ENCODE measurements around the gene PCYOX1L.
A peak's percentile ranks its signal among the peaks of the same experiment; 100 is the strongest.

The PCYOX1L gene

DNA sequence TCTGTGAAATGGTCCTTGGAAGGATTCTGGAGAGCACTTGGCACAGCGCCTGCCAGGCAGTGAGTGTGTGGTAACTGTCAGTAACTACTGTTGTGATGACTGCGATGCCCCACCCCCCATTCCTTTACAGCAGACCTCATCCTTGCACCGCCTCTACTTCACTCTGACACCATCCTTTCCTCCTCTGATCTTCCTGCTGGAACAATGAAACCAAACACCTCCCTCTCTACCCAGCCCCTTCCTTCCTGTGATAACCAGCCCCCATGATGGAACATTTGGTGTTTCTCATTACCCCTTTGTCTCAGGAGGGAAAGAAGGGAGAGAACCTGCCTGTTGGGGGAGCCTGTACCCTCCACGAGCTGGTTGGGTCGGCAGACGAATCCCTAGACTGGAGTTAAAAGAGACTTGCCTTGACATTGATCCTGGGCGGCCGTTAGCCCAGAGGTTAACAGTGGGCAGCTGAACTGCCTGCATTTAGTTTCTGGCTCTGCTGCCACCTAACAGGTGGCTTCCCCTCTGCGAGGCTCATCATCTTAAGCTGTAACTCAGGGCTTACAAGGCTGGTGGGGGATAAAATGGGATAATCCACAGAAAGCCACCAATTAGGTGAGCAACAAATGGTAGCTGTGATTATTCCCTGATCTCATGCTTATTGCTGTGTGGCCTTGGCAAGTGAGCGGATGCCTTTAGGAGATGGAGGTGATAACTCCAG, 46.7 kb upstream of the PCYOX1L start:
- Histone ChIP-seq H3K9me3 (ENCODE audit: insufficient read depth, low read depth, low read length) (no peaks in the 10 kb centered on the region), H3K9ac (ENCODE audit: low read depth, low read length, poor library complexity, severe bottlenecking) (no peak overlapping the region), H3F3A (ENCODE audit: low read depth) (no peaks in the 10 kb centered on the region), H3K36me3 (ENCODE audit: insufficient read depth, low read length) (no peaks in the 10 kb centered on the region), H3K27me3 (ENCODE audit: insufficient read depth, low read length, poor library complexity, severe bottlenecking) (no peaks in the 10 kb centered on the region), H3K4me3 (ENCODE audit: low read length, poor library complexity, severe bottlenecking) (no peak overlapping the region), H3K4me2 (ENCODE audit: low read depth, low read length, poor library complexity, severe bottlenecking) (peak overlapping the region; percentile 45), H2AFZ (ENCODE audit: low read length) (peak overlapping the region; percentile 65), H4K20me1 (ENCODE audit: insufficient read depth, low read length, poor library complexity, severe bottlenecking) (no peaks in the 10 kb centered on the region), H3K79me2 (ENCODE audit: insufficient read depth, low read length) (no peaks in the 10 kb centered on the region), H3K9me2 (replicated peaks; ENCODE audit: low read depth, low read length) (no peaks in the 10 kb centered on the region), H3K4me1 (ENCODE audit: insufficient read depth, low read length, poor library complexity, severe bottlenecking) (peaks cover 14% of the 10 kb centered on the region)
- no peak for TF ChIP-seq EZH2phosphoT487 (IDR thresholded peaks at IDR 0.05; ENCODE audit: borderline replicate concordance)
- TF ChIP-seq, protein P1, sequence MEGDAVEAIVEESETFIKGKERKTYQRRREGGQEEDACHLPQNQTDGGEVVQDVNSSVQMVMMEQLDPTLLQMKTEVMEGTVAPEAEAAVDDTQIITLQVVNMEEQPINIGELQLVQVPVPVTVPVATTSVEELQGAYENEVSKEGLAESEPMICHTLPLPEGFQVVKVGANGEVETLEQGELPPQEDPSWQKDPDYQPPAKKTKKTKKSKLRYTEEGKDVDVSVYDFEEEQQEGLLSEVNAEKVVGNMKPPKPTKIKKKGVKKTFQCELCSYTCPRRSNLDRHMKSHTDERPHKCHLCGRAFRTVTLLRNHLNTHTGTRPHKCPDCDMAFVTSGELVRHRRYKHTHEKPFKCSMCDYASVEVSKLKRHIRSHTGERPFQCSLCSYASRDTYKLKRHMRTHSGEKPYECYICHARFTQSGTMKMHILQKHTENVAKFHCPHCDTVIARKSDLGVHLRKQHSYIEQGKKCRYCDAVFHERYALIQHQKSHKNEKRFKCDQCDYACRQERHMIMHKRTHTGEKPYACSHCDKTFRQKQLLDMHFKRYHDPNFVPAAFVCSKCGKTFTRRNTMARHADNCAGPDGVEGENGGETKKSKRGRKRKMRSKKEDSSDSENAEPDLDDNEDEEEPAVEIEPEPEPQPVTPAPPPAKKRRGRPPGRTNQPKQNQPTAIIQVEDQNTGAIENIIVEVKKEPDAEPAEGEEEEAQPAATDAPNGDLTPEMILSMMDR (conservative IDR thresholded peaks at IDR 0.05; ENCODE audit: low read length), result no peak

DNA sequence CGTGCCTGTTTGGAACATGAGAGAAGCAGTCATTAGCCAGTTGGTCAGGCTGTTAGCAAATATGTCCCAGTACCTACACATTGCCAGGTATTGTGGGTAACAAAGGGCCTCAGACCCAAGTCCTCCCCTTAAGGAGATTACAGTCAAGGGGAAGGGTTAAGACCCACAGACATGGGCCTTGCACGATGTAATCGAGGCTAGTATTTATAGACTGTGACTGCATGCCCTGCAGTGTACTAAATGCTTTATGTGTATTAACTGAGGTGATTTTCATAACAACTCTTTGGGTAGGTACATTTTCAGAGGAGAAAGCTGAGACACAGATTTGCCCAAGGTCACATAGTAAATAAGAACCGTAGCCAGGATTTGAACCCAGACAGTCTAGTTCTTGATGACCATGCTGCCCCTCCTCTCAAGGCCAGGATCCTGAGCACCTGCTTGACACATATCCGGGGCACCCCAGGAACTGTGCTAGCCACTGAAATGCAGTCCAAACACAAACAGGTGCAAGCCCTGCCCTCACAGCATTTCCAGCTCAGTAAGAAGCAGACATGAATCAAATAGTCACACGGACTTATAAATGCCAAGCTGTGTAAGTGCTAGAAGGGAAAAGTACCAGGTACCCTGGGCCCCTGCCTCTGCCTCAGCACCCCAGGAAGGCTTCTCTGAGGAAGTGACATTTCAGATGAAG, 44.5 kb upstream of the PCYOX1L start:
- Histone ChIP-seq H3K4me1 (ENCODE audit: insufficient read depth, low read length, poor library complexity, severe bottlenecking) (peaks cover 14% of the 10 kb centered on the region), H4K20me1 (ENCODE audit: insufficient read depth, low read length, poor library complexity, severe bottlenecking) (no peaks in the 10 kb centered on the region), H3F3A (ENCODE audit: low read depth) (no peaks in the 10 kb centered on the region), H3K4me3 (ENCODE audit: low read length, poor library complexity, severe bottlenecking) (no peak overlapping the region), H3K4me2 (ENCODE audit: low read depth, low read length, poor library complexity, severe bottlenecking) (no peak overlapping the region), H3K9ac (ENCODE audit: low read depth, low read length, poor library complexity, severe bottlenecking) (no peak overlapping the region), H3K9me2 (replicated peaks; ENCODE audit: low read depth, low read length) (no peaks in the 10 kb centered on the region), H3K36me3 (ENCODE audit: insufficient read depth, low read length) (no peaks in the 10 kb centered on the region), H3K79me2 (ENCODE audit: insufficient read depth, low read length) (no peaks in the 10 kb centered on the region), H3K9me3 (ENCODE audit: insufficient read depth, low read depth, low read length) (no peaks in the 10 kb centered on the region), H3K27me3 (ENCODE audit: insufficient read depth, low read length, poor library complexity, severe bottlenecking) (no peaks in the 10 kb centered on the region), H2AFZ (ENCODE audit: low read length) (peak overlapping the region; percentile 16; the same call in 1 of the 2 replicates)
- TF ChIP-seq, protein P1 (conservative IDR thresholded peaks at IDR 0.05; ENCODE audit: low read length), result no peak
- TF ChIP-seq EZH2phosphoT487 (IDR thresholded peaks at IDR 0.05; ENCODE audit: borderline replicate concordance), result no peak

DNA sequence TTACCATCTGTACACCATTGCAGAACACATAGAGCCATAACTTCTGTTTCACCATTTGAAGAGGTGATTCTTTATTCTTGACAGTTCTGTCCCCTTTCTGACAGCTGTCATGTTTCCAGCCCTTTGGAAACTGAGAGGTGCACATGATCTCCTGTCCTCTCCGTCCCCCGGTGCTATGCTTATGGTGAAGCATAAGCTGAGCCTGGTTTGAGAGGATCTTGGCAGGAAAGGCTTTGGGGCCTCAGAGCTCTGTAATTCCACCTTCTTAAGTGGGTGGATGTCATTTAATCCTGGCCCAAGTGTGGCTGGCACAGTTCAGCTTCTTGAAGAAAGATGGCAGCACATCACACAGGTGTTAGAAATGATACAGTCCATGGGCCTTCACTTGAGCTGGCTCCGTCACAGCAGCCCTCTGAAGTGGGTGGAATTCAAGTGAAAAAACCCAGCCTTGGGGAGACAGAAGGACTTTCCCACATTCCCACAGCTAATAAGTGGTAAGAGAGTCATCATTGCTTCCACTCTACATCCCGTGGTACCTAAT, 43.2 kb upstream of the PCYOX1L start:
- Histone ChIP-seq H4K20me1 (ENCODE audit: insufficient read depth, low read length, poor library complexity, severe bottlenecking) (no peaks in the 10 kb centered on the region), H3K4me1 (ENCODE audit: insufficient read depth, low read length, poor library complexity, severe bottlenecking) (peaks cover 14% of the 10 kb centered on the region), H3K4me2 (ENCODE audit: low read depth, low read length, poor library complexity, severe bottlenecking) (no peak overlapping the region), H3K27me3 (ENCODE audit: insufficient read depth, low read length, poor library complexity, severe bottlenecking) (no peaks in the 10 kb centered on the region), H3K9me2 (replicated peaks; ENCODE audit: low read depth, low read length) (no peaks in the 10 kb centered on the region), H3K4me3 (ENCODE audit: low read length, poor library complexity, severe bottlenecking) (no peak overlapping the region), H3K9me3 (ENCODE audit: insufficient read depth, low read depth, low read length) (no peaks in the 10 kb centered on the region), H3F3A (ENCODE audit: low read depth) (no peaks in the 10 kb centered on the region), H3K36me3 (ENCODE audit: insufficient read depth, low read length) (no peaks in the 10 kb centered on the region), H2AFZ (ENCODE audit: low read length) (no peak overlapping the region), H3K79me2 (ENCODE audit: insufficient read depth, low read length) (no peaks in the 10 kb centered on the region), H3K9ac (ENCODE audit: low read depth, low read length, poor library complexity, severe bottlenecking) (no peak overlapping the region)
- no peak for TF ChIP-seq EZH2phosphoT487 (IDR thresholded peaks at IDR 0.05; ENCODE audit: borderline replicate concordance)
- TF ChIP-seq, protein P1 (conservative IDR thresholded peaks at IDR 0.05; ENCODE audit: low read length), result peak; percentile 38

All from Loucy (cell line).